ENCODE results near the gene HPS1.

- TF ChIP-seq CTCF (IDR thresholded peaks at IDR 0.05) (no peak), POLR2A (IDR thresholded peaks at IDR 0.05) (no peak)
These were observed 28.6 kb downstream of the HPS1 start for GRCh38 chr10:98417973-98418664.
